H1 (cell line): ENCODE data around the gene RIF1.

ENCODE experiments used
- EZH2 ChIP-seq: fragments of 200-600 bp; sonication (generic); IDR thresholded peaks from 2 replicates; pipeline ENCODE4 v1.7.1; 2012; ENCODE audit warnings: low read depth, mild to moderate bottlenecking, moderate library complexity, low read length, inconsistent platforms; ENCODE audit not compliant: severe bottlenecking
- JUND ChIP-seq: IDR thresholded peaks from 2 replicates; pipeline ENCODE4 v1.6.1; 2011; ENCODE audit warnings: mild to moderate bottlenecking, improper control_type of control experiment, low read length
- MAFK ChIP-seq: IDR thresholded peaks from 2 replicates; pipeline ENCODE4 v1.6.1; 2012; ENCODE audit warnings: low read depth, mild to moderate bottlenecking, improper control_type of control experiment, low read length
- PHF8 ChIP-seq: fragments of 200-600 bp; sonication (generic); conservative IDR thresholded peaks from 2 replicates; pipeline ENCODE4 v1.7.1; 2012; ENCODE audit warnings: low read depth, mild to moderate bottlenecking, inconsistent platforms, low read length, moderate library complexity
- POLR2A ChIP-seq, 2 experiments: IDR thresholded peaks; 1 replicate in 1 of 2; 2 replicates in 1 of 2; pipeline ENCODE4 v1.6.1; 2011; ENCODE audit warnings: low read depth in 2 of 2, low read length in 2 of 2, mild to moderate bottlenecking in 2 of 2; ENCODE audit errors: control extremely low read depth in 1 of 2
- POLR2AphosphoS5 ChIP-seq: IDR thresholded peaks from 2 replicates; pipeline ENCODE4 v1.6.1; 2011; ENCODE audit warnings: low read depth, low read length
- RBBP5 ChIP-seq: IDR thresholded peaks from 2 replicates; pipeline ENCODE4 v1.7.1; 2012; ENCODE audit warnings: low read depth, mild to moderate bottlenecking, inconsistent platforms, low read length, moderate library complexity, borderline replicate concordance
- SRF ChIP-seq: IDR thresholded peaks from 2 replicates; pipeline ENCODE4 v1.6.1; 2011; ENCODE audit warnings: mild to moderate bottlenecking, low read depth, low read length, moderate library complexity
- TCF12 ChIP-seq: IDR thresholded peaks from 2 replicates; pipeline ENCODE4 v1.6.1; 2011; ENCODE audit warnings: low read depth, mild to moderate bottlenecking, low read length
- TEAD4 ChIP-seq: IDR thresholded peaks from 2 replicates; pipeline ENCODE4 v1.6.1; 2012; ENCODE audit warnings: low read depth, low read length, inconsistent platforms, mixed read lengths
- TF ChIP-seq, protein P1 (sequence below), 3 experiments: IDR thresholded peaks; 1 replicate in 2 of 3; 2 replicates in 1 of 3; pipeline versions ENCODE4 v1.5.1 to v1.6.1; 2011; ENCODE audit warnings: low read length in 3 of 3, mild to moderate bottlenecking in 3 of 3, inconsistent platforms in 2 of 3, low read depth in 1 of 3, moderate library complexity in 1 of 3; ENCODE audit not compliant: insufficient read depth in 1 of 3; ENCODE audit errors: control extremely low read depth in 1 of 3
- TF ChIP-seq, protein P2 (sequence below): IDR thresholded peaks from 2 replicates; pipeline ENCODE4 v1.6.1; 2011; ENCODE audit warnings: low read depth, mild to moderate bottlenecking, low read length; ENCODE audit not compliant: insufficient read depth

DNA sequence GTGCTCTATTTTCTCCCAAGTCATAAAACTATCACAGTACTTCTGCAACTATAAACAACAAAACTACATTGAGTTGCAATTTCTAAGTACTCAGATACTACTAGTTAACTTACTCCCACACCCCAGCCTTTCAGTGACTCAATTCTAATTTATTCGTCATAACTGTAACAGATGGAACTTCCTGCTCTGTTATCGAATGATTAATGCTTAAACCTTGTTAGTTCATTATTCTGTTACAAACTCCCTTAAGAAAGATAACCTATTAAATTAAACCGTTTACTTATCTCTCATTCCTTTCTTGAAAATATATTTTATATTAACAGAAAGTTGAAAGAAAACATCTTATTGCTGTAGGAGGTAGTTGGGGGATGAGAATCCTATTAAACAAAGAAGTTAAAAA is 35.3 kb upstream of the RIF1 start:
- TF ChIP-seq SRF (no peak), RBBP5 (no peak), POLR2AphosphoS5 (no peak), TEAD4 (no peak), PHF8 (no peak), TCF12 (no peak), EZH2 (no peak), POLR2A (IDR thresholded peaks at IDR 0.05; ENCODE audit: control extremely low read depth in 1 of 2, low read depth in 2 of 2, low read length in 2 of 2) (no peak), JUND (no peak), MAFK (no peak)
- TF ChIP-seq, protein P1, sequence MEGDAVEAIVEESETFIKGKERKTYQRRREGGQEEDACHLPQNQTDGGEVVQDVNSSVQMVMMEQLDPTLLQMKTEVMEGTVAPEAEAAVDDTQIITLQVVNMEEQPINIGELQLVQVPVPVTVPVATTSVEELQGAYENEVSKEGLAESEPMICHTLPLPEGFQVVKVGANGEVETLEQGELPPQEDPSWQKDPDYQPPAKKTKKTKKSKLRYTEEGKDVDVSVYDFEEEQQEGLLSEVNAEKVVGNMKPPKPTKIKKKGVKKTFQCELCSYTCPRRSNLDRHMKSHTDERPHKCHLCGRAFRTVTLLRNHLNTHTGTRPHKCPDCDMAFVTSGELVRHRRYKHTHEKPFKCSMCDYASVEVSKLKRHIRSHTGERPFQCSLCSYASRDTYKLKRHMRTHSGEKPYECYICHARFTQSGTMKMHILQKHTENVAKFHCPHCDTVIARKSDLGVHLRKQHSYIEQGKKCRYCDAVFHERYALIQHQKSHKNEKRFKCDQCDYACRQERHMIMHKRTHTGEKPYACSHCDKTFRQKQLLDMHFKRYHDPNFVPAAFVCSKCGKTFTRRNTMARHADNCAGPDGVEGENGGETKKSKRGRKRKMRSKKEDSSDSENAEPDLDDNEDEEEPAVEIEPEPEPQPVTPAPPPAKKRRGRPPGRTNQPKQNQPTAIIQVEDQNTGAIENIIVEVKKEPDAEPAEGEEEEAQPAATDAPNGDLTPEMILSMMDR (IDR thresholded peaks at IDR 0.05; ENCODE audit: control extremely low read depth in 1 of 3, insufficient read depth in 1 of 3, low read depth in 1 of 3, low read length in 3 of 3), result no peak
- TF ChIP-seq, protein P2, sequence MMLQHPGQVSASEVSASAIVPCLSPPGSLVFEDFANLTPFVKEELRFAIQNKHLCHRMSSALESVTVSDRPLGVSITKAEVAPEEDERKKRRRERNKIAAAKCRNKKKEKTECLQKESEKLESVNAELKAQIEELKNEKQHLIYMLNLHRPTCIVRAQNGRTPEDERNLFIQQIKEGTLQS, result no peak
